ENCODE measurements around the gene FAM241A.

GRCh38 chr4:112234952-112235609 lies 89.8 kb downstream of the FAM241A start:
- peak; percentile 82 for TF ChIP-seq CTCF (IDR thresholded peaks at IDR 0.05)
- no peak for TF ChIP-seq MAZ (IDR thresholded peaks at IDR 0.05; ENCODE audit: borderline replicate concordance, low read depth, low read length)
- TF ChIP-seq RAD21 (conservative IDR thresholded peaks at IDR 0.05 in 1 of 2, IDR thresholded peaks at IDR 0.05 in 1 of 2) = peak; percentile 70 to 75
- no peak for TF ChIP-seq RNF2 (IDR thresholded peaks at IDR 0.05; ENCODE audit: borderline replicate concordance, low read depth)
- TF ChIP-seq POLR2AphosphoS2 (conservative IDR thresholded peaks at IDR 0.05; ENCODE audit: low read length) = no peak
- no peak for TF ChIP-seq POLR2A (IDR thresholded peaks at IDR 0.05; ENCODE audit: low read length)
- no peak for TF ChIP-seq CEBPB (IDR thresholded peaks at IDR 0.05)
- TF ChIP-seq CBX2 (IDR thresholded peaks at IDR 0.05; ENCODE audit: borderline replicate concordance, low read depth) = no peak
- TF ChIP-seq MAFK (IDR thresholded peaks at IDR 0.05; ENCODE audit: partially characterized antibody) = no peak
- TF ChIP-seq ZSCAN20 (CRISPR knock-in tag; IDR thresholded peaks at IDR 0.05) = no peak

All from A549 (cell line).